Urothelium cell line (cell line): ENCODE measurements around the gene SFT2D1.
"Not testable (repeated sequence)": the region's sequence is repeated elsewhere in the genome, so short reads cannot be mapped to it uniquely, and the experiment has no call there.

Source experiments
- DNase-seq: peaks from one replicate; pipeline ENCODE4 v3.0.0; 2011; ENCODE audit warnings: low spot score, mixed read lengths
- FAIRE-seq: peaks from 2 replicates; lab custom pipeline; 2011; peaks lifted over from hg19 to GRCh38; lab: Jason Lieb, UNC

The SFT2D1 gene

DNA sequence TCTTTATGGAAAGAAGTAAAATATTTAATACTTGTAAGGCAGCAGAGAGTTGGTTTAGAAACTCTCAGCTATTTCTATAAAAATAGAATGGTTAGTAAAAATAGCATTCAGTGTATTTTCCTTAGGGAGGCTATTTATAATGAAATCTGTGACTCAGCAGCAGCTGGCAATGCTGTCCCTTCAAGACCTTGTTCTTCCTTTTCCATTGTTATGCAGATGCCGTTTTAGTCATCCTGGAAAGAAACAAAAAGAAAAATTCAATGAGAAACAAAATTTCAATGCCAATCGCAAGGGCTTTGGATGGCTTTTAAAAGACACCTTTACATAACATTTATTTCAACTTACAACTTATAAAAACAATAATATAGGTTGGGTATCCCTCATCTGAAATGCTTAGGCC, 22.9 kb upstream of the SFT2D1 start:
- DNase-seq, result no peak
- no peak for FAIRE-seq

DNA sequence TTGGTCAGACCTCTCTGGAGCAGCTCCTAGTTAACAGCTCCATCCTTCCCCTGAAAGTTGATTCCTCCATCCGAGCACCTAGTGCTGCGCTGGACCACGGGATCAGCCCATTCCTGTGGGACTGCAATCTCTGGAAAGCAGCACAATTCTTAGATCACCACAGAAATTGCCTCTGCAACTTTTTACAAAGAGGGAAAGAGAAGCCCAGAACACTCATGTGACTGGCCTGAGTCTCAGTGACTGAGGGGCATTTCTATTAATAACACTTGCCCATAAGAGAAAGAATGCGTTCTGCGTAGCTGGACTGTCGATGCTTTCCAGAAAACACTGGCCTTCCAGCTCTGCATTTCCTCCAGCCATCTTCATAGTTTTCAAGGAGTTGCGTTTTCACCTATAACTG, 22.1 kb upstream of the SFT2D1 start:
- DNase-seq, result no peak
- no peak for FAIRE-seq

DNA sequence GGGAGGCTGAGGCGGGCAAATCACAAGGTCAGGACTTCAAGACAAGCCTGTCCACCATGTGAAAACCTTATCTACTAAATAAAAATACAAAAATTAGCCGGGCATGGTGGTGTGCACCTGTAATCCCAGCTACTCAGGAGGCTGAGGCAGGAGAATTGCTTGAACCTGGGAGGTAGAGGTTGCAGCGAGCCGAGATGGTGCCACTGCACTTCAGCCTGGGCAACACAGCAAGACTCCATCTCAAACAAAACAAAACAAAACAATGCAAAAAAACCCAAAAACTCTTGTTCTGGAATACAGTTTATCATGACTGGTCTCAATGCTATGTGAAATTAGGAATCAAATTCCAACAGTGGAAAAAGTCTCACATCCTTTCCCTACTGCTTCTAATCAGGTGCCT, 20.1 kb upstream of the SFT2D1 start:
- not testable (repeated sequence) for FAIRE-seq, DNase-seq

DNA sequence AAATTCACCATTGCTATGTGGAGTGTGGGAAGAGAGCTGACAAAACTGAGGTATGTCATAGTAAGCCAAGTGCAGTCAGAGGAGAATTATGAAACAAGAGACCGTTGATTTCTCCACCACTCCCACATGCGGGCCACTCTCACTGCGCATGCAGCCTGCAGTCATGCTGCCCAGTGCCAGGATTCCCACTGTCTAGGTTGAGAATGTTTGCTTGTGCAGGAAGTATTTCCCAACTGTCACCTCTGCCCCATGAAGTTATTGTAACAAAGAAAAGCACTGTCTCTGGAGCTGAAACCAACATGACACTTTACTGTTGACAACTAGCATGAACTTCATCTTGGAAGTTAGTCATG, 18.7 kb upstream of the SFT2D1 start:
- DNase-seq (no peak), FAIRE-seq (no peak)

DNA sequence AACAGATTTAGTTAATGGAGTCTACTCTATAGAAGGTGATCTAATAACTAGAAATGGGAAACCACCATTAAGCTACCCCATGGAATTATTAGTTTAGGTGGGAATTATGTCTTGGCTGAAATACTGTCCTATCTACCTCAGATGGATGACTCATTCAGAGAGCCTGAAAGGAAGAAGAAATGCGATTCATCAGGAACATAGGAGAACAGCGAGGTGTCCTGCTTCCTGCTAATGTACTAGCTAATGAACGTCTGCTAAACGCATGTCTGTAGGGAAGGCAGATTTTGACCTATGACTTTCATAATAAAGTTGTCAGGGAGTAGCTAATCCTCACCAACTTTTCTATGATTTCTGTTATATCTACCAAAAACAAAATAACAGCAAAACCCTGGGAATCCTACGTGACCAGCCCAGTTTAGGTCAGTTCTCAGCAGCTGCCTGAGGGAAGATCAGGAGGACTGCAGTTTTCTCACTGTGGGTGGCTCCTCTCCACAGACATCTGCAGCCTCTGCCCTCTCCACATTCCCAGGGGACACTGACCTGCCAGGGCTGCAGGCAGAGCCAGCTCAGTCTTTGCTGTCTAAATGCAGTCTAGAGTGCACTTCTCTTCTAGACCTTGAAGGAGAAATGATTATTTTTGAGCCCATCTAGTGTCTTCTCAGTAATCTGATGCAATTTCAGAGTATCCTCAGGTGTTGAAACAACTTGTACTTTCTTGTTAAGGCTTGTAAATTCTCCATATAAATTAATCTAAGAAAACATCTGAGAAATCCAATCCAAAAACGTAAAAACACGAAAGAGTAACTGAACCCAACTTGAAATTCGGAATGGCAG, 18.1 kb upstream of the SFT2D1 start:
- no peak for DNase-seq
- FAIRE-seq, result no peak

DNA sequence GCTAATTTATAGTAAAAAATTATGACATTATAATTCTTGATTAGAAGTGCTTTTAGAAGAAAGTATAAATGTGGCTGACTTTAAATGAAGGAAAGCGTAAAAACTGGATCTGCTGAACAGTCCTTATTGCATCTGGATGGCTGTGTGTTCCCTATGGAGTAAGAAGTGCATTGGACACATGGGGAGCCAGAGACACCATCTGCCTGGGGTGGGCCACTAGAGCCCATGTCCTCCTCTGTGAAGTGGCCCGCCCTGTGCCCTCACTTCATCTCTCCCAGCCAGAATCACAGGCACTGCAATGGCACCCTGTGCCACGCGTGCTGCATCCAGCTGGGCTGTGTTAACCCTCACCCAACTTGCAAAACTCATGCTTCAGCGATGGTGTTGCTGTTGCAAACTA, 13.2 kb upstream of the SFT2D1 start:
- FAIRE-seq, result no peak
- no peak for DNase-seq

DNA sequence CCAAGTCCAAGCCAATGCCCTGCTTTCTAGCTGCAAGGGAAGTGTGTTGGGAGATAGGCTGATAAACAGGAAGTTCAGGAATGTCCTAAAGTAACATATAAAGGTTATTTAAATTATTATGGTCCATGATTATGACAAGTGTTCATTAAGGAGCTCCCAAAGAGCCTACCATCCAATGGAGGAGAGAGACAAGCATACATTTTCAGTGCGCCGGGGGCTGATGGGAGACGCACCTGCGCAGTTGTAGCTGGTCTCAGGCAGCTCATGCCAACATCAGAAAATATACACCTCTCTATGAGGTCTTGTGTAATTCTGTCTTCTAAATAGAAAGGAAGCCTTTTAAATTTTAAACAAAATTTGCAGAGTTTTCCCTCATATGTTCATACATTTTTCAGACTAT, 12.6 kb upstream of the SFT2D1 start:
- FAIRE-seq, result no peak

DNA sequence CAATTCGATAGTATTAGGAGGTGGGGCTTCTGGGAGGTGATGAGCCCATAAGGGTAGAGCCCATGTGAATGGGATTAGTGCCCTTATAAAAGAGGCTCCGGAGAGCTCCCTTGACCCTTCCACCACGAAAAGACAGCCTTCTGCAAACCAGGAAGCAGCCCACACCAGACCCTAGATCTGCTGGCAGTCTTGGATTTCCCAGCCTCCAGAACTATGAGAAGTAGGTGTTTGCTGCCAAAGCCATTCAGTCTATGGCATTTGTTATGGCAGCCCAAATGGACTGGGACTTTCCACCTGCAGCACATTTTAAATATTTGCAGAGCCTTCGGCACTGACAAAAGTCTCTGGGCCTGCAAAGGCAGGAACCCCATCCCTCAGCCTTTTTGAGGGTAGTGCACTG, 11.8 kb upstream of the SFT2D1 start:
- no peak for DNase-seq
- no peak for FAIRE-seq

More for the DNA sequence above, 12.6 kb upstream of the SFT2D1 start:
- no peak for DNase-seq

DNA sequence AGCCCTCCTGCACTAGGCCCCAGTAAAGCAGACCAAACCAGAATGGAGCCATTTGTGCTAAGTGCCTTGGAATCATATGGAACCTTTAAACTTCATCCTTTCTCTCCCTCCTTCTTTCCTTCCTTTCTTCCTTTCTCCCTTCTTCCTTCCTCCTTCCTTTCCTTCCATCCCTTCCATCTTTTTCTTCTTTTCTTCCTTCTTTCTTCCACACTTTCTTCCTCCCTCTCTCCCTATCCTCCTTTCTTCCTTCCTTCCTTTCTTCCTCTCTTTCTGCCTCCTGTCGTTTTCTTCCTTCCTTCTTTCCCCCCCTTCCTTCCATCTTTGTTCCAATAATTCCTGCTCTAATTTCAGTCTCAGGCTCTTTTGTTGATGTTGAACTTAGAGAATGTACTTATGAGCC, 11.2 kb upstream of the SFT2D1 start:
- DNase-seq (no peak), FAIRE-seq (no peak)

DNA sequence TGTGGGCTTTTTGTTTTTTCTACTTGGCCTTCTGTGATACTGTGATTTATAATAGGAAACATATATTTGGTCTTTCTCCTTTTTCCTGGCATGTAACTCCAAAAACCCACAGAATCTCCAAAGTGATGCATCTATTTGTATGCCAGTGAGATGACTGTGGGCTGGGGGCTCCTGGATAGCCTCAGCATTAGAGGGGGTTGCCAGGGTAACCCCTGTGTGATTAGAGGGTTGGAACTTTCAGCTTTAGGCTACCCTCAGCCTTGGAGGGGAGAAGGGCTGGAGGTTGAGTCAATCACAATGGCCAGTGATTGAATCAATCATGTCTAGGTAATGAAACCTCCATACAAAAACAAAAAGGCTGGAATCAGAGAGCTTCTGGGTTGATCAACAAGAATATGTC, 10.6 kb upstream of the SFT2D1 start:
- no peak for DNase-seq
- no peak for FAIRE-seq

DNA sequence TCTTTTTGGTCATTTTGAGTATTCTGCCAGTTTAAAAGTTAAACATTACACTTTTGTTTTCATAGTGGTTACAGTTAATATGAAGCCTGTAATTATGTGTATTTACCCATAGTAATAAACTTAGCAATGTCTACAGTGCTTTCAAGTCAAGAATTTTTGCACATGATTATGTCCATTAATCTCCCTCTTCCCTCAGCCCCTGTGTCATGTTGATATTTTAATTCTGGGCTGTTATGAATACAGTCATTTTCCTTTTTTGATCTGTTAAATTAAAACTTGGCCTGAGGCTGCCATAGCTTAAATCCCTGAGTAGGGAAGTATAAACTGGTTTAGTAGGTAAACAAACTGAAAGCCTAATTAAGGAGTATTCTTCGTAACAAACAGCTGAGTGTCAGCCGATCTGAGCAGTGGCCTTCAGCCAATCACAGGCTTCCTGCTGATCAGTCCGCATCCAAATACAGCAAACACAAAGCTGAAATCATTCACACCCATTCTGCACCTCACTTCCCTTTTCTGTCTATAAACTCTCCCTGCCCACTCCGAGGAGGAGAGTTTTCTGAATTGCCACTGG, 9.5 kb upstream of the SFT2D1 start:
- DNase-seq, result no peak
- no peak for FAIRE-seq

DNA sequence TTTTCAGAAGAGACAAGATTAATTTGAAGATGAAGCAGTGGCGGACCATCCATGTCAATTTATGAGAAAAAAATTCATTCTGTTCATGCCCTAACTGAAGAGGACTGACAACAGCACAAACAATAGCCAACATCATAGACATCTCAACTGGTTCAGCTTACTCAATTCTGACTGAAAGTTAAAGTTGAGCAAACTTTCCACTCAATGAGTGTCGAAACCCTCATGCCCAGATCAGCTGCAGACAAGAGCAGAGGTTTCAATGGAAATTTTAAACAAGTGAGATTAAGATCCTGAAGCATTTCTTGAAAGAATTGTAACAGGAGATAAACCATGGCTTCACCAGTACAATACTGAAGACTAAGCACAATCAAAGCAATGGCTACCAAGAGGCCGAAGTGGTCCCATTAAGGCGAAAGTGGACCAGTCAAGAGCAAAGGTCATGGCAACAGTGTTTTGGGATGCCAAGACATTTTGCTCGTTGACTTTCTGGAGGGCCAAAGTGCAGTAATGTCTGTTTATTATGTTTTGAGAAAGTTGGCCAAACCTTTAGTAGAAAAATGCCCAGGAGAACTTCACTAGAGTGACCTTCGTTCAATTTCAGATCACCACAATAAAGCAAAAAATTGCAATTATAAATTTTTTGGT, 6.1 kb upstream of the SFT2D1 start:
- FAIRE-seq (peak; percentile 37), DNase-seq (no peak)

DNA sequence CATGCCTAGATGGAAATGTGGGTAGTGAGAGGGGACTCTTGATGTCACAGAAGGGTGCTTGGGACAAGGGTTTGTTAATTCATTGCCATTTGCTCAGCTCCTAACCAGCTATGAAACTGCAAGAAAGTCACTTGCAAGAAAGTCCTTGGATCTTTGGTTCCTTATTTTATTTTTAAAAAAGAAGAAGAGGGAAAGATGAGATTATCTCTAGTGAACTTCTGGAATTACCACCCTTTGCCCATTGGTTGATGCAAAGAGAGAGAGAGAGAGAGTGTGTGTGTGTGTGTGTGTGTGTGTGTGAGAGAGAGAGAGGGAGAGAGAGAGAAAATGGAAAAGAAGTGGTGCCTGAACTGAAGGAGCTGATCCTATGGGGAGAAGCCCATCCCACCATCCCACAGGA, 4.6 kb upstream of the SFT2D1 start:
- DNase-seq, result no peak

DNA sequence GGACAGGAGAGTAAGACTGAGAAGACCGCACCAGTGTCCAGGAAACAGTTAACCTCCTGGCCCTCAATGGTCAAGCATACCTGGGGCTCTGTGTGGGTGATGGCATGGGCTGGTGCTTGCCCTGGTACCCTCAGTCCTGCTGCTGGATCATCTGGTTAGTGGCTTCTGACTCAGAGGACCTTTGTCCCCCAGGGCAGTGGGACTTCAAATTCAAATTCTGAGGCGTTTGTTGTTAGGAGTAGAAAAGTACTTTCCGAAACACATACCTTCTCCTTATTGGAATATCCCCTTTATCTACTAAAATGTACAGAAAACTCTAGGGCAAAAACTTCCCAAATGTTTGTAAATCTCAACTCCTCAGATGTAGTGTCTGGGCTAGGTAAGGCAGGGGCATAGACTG, 4.1 kb upstream of the SFT2D1 start:
- no peak for DNase-seq
- no peak for FAIRE-seq

More for the DNA sequence above, 4.6 kb upstream of the SFT2D1 start:
- no peak for FAIRE-seq

DNA sequence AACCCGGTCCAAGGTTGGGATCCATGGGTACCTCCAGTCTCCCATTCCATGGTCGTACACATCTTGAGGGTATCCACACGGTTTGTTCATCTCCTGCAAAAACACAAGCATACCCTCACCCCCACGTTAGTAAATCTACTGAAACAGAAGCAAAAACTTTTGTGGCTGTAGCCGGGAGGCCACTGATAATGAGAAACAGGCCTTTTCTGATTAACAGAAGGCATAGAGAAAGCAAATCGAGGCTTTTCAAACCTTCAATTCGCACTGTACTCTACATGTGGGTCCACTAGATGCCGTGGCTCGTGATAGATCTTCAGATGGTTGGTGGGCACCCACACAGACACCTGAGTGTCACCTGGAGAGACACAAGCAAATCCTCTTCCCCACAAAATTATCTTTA, 3.3 kb upstream of the SFT2D1 start:
- not testable (repeated sequence) for FAIRE-seq, DNase-seq

DNA sequence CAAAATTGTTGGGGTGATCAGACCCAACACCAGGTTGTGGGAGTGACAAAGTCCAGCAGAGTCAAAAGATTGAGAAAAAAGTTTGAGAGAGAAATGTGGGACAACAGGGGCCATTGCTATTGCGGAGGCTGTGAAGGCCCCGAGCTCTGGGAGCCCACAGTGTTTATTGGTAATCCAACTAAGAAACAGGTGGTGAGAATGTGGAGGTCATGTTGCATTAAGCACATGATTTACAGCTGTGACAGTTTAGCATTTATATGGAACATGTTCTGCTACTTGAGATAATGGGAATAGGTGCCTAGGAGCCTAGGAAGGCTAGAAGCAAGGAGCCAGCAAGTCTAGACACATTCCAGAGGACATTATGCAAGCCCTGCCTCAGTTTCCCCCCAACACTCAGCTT, 2.6 kb upstream of the SFT2D1 start:
- not testable (repeated sequence) for FAIRE-seq, DNase-seq

DNA sequence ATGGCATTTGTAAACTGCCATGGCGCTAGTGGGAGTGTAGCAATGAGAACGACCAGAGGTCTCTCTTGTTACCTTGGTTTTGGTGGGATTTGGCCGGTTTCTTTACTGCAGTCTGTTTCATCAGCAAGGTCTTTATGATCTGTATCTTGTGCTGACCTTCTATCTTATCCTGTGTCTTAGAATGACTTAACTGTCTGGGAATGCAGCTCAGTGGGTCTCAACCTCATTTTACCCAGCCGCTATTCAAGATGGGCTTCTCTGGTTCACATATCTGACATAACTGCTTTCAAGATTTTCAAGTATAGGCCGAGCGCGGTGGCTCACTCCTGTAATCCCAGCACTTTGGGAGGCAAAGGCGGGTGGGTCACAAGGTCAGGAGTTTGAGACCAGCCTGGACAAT, 1.9 kb upstream of the SFT2D1 start:
- FAIRE-seq, result no peak
- DNase-seq, result no peak

DNA sequence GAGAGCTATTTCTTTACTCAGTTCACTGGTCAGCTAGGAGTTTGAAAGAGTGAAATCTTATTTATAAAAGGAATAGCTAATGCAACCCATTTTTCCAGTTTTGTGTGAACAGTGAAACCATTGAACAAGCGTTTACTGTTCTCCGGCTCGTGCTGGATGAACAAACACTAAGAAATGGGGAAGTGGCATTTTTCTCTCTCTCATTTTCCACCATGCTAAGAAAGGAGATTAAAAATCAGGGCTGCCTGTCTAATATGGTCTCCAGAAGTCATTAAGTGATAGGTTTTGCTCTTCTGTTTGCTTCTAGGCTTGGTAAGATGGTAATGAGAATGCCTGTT, 774 bp upstream of the SFT2D1 start:
- no peak for FAIRE-seq
- no peak for DNase-seq

DNA sequence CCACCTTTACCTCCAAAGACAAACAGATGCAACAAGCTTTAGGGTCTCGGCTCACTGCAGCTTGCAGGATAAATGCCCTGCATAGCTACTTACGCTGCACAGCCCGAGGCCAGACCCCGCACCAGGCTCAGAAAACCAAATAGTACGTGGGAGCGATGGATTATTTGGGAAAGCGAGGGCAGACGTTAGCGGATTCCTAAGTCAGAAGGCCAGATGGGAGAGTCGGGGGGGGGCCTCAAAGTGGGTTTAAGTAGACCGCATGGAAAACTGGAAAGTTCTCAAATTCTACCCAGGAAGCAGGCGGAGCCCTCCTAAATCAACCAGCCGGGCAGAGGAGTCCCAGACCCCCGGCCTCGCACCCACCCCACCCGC, 382 bp downstream of the SFT2D1 start:
- DNase-seq (no peak), FAIRE-seq (no peak)

DNA sequence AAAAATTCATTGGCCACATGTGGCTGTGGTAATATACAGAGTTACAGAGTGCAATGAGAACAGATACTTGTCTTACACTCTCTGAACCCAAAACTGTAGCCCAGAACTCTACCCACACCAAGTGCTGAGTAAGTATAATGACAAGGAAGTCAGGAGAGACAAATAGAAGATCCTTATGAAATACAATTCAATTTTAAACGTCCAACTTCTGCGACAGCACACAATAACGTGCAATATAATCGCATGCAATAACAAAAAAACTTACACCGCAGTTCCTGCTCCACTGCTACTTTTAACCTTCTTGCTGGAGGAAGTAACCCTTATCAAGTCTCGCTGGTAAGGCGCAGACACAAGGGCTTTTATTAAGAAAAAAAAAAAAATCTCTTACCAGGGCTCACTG, 881 bp downstream of the SFT2D1 start:
- no peak for FAIRE-seq
- no peak for DNase-seq

DNA sequence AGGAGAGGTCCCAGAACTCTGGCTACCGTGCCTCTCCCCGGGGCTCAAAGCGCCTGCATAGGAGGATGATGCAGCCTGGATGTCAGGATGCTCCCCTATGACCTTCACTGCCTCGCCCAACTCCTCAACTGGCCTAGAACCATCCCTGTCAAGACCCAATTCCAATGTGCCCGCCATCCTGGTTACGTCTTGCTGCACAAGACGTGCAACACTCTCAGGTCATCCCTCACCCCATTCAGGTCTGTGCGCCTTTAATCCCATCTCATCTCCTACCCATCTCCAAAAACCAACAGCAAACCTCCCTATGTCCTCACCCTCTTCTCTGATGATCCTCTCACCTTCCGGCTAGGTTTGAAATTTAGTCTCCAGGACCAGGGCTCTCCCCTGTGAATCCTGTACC, 3.5 kb downstream of the SFT2D1 start:
- DNase-seq (no peak), FAIRE-seq (no peak)

DNA sequence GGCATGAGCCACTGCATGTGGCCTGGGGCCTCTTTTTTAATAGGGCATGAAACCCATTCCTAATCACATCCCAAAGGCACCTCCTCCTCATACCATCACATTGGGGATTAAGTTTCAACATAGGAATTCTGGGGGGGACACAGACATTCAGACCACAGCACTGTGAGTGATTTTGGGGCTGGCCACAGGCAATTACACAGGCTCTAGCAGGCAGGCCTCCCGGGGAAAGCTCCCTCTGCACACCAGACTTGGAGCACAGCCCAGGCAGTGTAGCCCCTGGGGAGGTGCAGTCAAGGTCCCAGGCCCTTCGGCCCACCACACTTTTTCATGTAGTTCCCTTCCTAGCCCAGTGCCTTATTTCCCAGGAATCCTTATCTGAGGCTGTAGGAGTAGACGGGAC, 5.5 kb downstream of the SFT2D1 start:
- DNase-seq (no peak), FAIRE-seq (no peak)
